NCI-H774 (cell line): Measurements from ENCODE around the gene FAM118B.

Source experiments
- DNase-seq: peaks from one replicate; lab custom pipeline; 2025; lab: John Stamatoyannopoulos, UW

Gene FAM118B

GRCh38 chr11:126211236-126212088 lies at the start of gene FAM118B, which contains the start of gene RPUSD4:
TSS of gene FAM118B (plus strand) at chr11:126211782. CDS start at chr11:126235002, 23,220 bp downstream.
TSS of gene RPUSD4 (minus strand) at chr11:126211650. CDS start at chr11:126211638, 12 bp downstream.
- DNase-seq, result peak; percentile 96

DNA sequence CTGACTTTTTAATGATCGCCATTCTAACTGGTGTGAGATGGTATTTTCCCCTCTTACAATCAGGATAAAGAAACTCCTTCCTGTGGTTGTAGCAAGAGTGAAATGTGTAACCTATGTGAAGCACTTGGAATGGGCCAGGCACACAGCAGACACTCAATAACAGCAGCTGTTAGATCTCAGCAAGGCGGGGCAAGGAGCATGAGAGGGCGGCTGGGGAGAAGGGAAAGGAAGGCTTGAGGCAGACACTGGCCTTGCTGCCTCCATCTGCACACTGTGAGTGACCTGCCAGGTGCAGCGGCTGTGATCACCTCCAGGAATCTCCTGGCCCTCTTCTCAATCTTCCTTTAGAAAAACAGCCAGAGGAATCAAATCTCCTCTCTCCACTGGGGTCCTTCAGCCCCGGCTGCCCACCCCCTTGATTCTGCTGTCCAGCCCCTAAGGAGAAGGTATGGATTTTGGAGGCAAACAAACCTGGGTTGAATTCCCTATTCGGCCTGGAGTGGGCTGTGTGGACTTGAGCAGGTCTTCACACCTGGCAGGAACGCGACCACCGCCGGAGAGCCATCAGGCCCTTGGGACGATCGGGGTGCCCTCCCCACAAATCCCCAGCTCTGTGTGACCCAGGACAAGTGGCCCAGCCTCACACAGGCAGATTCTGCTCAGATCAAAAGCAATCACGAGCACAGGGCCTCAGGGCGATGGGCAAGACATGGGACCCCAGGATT lies 49.1 kb upstream of the FAM118B start:
- no peak for DNase-seq

DNA sequence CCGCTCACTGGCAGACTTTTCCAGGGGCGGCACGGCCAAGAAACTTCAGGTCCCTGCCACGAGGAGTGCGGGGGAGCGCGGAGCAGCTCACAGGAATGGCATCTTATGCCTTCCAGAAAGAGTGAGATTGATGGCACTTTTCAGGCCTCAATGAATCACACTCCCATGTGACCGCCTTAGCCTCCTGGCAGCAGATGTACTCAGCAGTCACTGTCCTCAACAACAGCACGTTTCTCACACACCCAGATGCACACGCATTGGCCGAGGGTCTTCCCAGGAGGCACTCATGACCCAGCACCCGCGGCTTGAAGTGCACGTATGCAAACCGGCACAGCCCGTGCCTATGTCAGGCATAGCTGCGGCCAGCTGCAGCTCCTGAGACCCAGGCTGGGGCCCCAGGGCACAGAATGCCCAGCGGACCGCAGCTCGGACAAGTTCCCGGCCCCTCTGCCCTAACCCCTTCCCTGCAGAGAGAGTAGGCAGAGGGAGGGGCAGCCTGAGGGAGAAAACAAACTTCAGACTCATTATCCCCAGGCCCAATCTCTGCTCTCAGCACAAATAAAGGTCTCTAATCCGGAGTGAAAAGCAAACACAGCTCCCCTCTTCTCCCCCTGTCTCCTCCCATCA lies 48.4 kb upstream of the FAM118B start:
- DNase-seq, result no peak

DNA sequence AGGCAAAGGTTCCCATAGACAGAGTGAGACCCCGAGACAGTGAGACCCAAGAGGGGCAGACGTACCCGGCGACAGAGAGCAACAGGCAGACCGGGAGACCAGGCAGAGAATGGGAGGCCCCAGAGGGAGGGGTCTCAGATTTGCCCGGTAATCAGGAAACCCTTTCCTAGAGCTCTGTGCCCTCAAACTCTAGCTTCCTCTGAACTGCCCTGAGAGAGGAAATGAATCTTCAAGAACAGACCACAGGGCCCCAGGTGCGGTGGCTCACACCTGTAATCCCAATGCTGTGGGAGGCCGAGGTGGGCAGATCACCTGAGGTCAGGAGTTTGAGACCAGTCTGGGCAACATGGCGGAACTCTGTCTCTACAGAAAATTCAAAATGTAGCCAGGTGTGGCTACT lies 47.8 kb upstream of the FAM118B start:
- DNase-seq, result no peak

DNA sequence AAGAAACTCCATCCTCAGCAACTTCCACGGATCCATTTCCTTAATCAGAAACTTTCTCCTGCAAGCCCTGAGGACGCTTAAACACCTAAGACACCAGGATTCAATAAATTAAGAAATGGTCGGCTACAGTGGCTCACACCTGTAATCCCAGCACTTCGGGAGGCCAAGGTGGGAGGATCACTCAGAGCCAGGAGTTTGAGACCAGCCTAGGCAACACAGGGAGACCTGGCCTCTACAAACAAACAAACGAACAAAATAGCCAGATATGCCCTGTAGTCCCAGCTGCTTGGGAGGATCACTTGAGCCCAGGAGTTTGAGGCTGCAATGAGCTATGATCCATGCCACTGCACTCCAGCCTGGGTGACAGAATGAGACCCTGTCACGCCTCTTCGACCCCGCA lies 46.8 kb upstream of the FAM118B start:
- no peak for DNase-seq

DNA sequence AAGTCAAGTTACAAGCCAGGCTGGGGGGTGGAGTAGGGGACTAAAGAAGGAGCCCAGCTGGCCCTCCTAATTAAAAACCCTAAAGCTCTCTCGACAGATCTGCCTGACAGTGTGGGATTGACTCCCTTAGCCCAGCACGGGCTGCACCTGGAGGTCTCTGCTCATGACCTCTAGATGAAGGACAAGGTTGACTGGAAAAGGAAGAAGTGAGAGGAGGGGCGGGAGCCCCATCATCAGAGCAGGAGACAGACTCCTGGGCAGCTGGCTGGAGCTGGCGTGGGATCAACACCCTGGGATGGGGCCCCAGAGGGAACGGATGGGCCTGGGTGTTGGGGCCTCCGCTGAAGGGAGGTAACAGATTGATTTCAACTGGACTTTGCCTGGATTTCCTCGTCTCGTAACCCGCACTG lies 46.3 kb upstream of the FAM118B start:
- DNase-seq, result no peak

GRCh38 chr11:126165757-126166156 lies 45.8 kb upstream of the FAM118B start:
- no peak for DNase-seq

- DNase-seq, result no peak
Observed at GRCh38 chr11:126166413-126166812, 45.2 kb upstream of the FAM118B start.

DNA sequence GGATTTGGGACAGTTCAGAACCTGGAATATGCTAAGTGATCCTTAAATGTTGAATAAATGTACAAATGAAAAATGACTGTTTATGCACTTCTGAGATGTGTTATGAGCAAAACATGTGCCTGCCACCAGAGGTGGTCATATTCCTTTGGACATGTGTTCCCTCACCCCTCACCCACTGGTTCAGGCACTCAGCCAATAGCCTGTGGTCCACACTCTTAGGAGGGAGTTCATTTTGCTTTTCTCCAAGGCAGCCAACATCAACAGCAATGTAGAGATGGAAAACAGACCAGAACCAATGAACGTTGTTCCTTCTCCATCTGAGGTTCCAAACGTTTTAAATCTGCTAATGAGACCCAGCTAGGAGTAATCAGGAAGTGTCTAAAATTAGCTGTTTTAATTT lies 44.1 kb upstream of the FAM118B start:
- no peak for DNase-seq

GRCh38 chr11:126169291-126169690 lies 42.3 kb upstream of the FAM118B start:
- DNase-seq, result no peak

DNA sequence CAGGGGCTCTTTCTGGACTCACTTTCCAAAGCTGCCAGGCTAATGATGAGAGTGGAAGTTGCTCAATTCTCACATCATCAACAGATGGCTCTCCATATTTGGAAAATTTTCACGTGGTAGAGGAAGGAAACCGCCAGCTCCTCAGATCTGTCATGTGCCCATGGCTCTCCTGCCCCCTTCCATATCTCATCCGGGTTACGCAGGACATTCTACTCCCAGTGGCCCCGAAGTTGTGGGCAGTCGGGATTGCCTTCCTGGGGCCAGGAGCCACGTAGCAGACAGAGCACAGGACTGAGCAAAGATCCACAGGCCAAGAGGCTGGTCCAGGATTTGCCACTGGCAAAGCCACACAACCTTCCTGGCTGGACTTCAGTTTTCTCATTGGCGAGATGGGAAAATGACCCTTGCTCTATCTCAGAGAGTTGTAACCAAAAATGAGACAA lies 39.0 kb upstream of the FAM118B start:
- DNase-seq, result no peak

GRCh38 chr11:126173257-126173656 lies 38.3 kb upstream of the FAM118B start:
- DNase-seq, result no peak

DNA sequence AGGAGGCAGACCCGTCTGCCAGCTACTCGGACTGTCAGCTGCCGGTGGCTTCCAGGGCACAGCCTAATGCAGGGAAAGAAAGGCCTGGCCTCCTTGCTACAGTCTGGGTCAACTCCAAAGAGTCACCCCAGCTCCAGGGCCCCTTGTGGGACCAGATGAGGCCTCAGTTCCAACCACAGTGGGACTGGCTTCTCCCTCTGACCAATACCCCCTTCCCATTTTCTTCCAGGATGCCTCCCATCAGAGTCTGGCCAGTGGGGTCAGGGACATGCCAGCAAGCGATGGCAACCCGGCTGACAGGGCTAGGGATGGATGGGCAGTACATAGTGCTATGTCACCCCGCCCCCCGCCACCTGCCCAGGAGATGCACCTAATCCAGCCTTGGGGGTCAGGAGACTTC lies 36.8 kb upstream of the FAM118B start:
- DNase-seq, result no peak

DNA sequence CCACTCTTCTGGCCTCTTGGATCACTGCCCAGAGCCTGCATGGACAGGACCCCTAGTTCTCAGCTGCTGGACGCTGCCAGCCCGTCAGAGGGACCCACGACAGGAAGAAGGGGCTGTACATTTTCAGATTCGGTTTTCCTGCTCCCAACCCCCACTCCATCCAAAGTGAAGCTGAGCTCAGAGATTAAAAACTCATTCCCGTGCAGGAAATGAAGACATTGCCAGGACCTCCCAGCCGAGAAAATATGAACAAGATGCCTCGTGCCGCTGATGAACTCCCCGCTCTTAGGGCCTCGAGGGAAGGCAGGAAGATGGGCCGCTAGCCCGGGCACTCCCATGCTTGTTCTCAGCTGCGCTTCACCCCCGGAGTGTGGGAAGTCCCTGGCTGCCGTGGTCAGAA lies 36.2 kb upstream of the FAM118B start:
- DNase-seq, result no peak

- no peak for DNase-seq
Observed at GRCh38 chr11:126176853-126177470, 34.6 kb upstream of the FAM118B start.

DNA sequence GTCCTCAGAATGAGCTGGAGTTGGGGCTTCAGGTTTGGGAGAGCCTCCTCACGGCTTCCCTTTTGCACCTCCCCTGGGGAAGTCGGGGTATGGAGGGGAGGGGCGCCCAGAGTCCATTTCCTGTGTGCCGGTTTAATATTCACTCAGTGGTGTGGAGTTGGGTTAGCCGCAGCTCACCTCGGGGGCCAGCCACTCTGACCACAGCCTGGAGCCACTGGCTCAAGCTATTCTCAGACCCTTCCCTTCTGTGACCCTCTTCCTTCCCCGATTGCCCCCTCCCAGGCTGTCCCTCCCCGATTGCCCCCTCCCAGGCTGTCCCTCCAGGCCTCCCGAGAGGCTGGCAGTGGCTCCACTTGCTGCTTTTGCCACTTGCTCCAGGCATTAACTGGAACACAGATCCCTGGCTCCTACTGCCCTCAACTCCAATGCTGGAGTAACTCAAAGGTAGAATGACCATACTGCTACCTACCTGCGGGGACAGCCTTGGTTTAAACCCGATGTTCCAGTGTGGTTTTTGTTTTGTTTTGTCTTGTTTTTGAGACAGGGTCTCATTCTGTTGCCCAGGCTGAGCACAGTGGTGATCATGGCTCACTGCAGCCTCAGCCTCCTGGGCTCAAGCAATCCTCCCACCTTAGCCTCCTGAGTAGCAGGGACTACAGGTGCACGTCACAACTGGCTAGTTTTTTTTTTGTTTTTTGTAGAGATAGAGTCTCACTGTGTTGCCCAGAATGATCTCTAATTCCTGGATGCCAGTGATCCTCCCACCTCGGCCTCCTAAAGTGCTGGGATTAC lies 29.4 kb upstream of the FAM118B start:
- no peak for DNase-seq

DNA sequence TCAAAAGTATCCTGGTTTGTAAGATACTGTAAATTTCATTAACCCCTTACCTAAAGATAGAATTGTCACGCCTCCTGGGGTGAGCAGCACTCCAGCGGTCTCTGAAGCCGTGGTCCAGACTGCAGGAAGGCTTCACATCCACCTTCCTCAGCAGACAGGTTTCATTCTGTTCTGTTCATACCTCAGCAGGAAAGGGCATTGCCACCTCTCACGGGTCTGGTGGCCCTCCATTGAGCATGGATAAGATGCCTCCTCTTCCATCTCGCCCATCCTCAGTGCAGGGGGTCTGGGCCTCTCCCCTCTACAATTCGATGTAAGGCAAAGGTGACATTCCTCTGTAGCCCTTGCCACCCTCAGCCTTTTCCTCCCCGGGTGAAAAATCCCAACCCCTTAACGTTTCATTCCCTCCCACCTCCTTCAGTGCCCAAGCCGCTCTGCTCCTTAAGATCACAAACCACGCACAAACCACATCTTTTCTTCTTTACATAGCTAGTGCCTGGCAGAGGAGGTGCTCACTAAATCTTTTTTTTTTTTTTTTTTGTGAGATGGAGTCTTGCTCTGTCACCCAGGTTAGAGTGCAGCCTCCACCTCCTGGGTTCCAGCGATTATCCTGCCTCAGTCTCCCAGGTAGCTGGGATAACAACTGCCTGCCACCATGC lies 28.7 kb upstream of the FAM118B start:
- no peak for DNase-seq

GRCh38 chr11:126185259-126186024 lies 26.1 kb upstream of the FAM118B start:
- DNase-seq, result no peak

DNA sequence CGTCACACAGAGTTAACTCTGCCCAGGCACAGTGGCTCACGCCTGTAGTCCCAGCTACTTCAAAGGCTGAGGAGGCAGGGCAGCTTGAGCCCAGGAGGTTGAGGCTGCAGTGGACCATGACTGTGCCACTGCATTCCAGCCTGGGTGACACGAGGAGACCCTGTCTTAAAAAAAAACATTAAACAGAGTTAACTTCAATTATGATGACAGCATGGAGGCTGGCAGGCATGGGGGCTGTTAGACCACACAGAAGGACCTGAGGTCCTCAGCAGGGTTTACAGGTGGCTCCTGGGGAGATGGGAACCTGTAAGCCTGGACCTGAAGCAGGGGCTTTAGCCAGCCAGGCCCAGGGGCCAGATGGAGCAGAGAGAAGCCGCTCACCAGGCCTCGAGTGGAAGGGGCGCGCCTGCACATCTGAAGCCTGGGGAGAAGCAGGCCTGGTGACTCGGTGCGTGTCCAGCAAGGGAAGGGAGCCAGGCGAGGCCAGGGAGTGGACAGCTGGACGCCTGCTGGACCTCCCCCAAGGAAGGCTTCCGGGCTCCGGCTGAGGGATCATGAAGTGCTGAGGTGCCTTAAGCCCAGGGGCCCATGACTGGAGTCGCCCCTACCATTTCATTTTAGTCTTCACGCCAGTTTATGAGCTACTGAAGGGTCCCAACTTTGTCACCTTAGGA lies 25.4 kb upstream of the FAM118B start:
- DNase-seq, result no peak
